Subcutaneous abdominal adipose tissue (tissue), 5 donors: ENCODE measurements around the gene TP53I13.

ENCODE experiments used
- H3K27ac ChIP-seq: one replicate; pipeline ENCODE4 v1.7.0; 2013; ENCODE audit warnings: low read depth, mild to moderate bottlenecking, inconsistent platforms, low read length, moderate library complexity
- H3K27me3 ChIP-seq, 5 donors: one replicate each; pipeline ENCODE4 v1.7.0; 2013; ENCODE audit warnings: low read length in 5 of 5, inconsistent platforms in 1 of 5; ENCODE audit not compliant: control insufficient read depth in 5 of 5, insufficient read depth in 4 of 5
- H3K36me3 ChIP-seq, 5 donors: one replicate each; pipeline ENCODE4 v1.7.0; 2013; ENCODE audit warnings: low read length in 5 of 5; ENCODE audit not compliant: control insufficient read depth in 5 of 5, insufficient read depth in 5 of 5
- H3K4me1 ChIP-seq, 5 donors: one replicate each; pipeline ENCODE4 v1.7.0; 2013; ENCODE audit warnings: low read length in 5 of 5, mild to moderate bottlenecking in 3 of 5, moderate library complexity in 1 of 5; ENCODE audit not compliant: control insufficient read depth in 5 of 5, insufficient read depth in 5 of 5
- H3K4me3 ChIP-seq, 5 donors: one replicate each; pipeline ENCODE4 v1.7.0; 2013; ENCODE audit warnings: low read length in 5 of 5, low read depth in 1 of 5
- H3K9ac ChIP-seq, 5 donors: one replicate each; pipeline ENCODE4 v1.7.0; 2013; ENCODE audit warnings: low read length in 5 of 5, mild to moderate bottlenecking in 4 of 5, moderate library complexity in 3 of 5
- H3K9me3 ChIP-seq, 5 donors: one replicate each; pipeline ENCODE4 v1.7.0; 2013; ENCODE audit warnings: low read length in 5 of 5; ENCODE audit not compliant: control insufficient read depth in 5 of 5
- donor health status: healthy.
- donor health status: healthy.
- donor health status: healthy.
- donor health status: healthy.
- donor health status: healthy.

Gene TP53I13

DNA sequence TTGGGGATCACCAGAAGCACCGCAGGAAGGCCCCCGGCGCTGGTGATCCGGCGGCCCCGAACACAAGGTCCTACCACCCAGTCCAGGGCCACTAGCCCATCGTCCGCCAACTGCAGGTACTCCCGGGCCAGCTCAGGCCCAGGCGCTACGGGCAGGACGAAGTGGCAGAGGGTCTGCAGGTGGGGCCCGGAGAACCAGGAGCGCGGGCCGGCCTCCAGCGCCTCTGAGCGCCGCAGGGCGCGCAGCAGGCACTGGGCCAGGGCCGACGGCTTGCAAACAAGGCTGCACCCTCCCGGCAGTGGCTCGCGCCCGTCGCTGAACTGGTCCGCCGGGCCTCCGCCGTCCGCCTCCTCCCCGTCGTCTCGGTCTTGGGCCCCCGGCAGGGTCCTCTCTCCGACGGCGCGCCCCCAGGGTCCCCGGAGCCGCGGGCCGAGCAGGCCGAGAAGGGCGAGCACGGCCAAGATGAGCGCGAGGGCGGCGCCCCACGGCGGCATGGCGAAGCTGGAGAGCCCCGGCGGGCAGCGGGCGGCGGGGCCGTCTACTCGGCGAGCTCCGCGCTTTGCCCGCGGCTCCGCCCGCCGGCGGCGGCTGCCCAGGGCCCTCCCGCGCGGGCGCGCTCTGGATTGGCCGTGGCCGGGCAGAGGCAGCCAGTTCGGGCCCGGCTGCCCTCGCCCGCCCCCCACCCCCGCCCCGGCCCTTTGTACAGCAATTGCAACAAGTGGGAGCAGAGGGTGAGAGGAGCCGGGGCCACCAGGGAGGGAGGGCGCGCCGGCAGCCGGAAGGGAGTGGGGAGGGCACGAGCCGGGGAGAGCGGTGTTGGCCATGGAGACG lies 1.8 kb upstream of the TP53I13 start, which contains the start of gene ABHD15:
Gene ABHD15, minus strand, starts transcription at position 565 of the 831 bp plus-strand sequence. Its CDS starts 71 bp downstream, at position 494.
- Histone ChIP-seq H3K9me3 (no peaks in the 10 kb centered on the region), H3K4me1 (peaks cover 16 to 85% (median 78%) of the 10 kb centered on the region in 5 donors), H3K27ac (peak within 1 kb of the TSS; percentile 78), H3K4me3 (peak within 1 kb of the TSS; percentile 76 to 98 (median 87)), H3K27me3 (no peaks in the 10 kb centered on the region), H3K9ac (peak within 1 kb of the TSS in 4 of 5 donors; percentile 60 to 81 (median 74)), H3K36me3 (peaks cover 0 to 14% (median 12%) of the 10 kb centered on the region in 5 donors)

DNA sequence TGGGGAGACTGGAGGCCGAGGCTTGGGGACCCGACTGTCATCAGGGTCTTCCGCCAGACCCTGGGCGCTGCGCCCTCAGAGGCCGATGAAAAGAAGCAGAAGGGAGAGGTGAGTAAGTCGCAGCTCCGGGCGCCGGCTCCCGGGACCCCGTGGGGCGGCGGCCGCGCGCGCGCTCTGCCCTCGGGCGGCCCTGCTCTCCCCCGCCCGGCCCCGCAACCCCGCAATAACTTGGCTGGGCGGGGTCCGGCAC lies 1.3 kb upstream of the TP53I13 start:
- peak overlapping the region; percentile 78 for H3K27ac ChIP-seq
- no peaks in the 10 kb centered on the region for H3K9me3 ChIP-seq
- H3K4me3 ChIP-seq, result peak overlapping the region in 4 of 5 donors; percentile 76 to 92 (median 84)
- H3K9ac ChIP-seq, result peak overlapping the region in 3 of 5 donors; percentile 56 to 81 (median 57)
- peaks cover 0 to 16% (median 8%) of the 10 kb centered on the region in 5 donors for H3K36me3 ChIP-seq
- no peaks in the 10 kb centered on the region for H3K27me3 ChIP-seq
- H3K4me1 ChIP-seq, result peaks cover 10 to 85% (median 78%) of the 10 kb centered on the region in 5 donors

DNA sequence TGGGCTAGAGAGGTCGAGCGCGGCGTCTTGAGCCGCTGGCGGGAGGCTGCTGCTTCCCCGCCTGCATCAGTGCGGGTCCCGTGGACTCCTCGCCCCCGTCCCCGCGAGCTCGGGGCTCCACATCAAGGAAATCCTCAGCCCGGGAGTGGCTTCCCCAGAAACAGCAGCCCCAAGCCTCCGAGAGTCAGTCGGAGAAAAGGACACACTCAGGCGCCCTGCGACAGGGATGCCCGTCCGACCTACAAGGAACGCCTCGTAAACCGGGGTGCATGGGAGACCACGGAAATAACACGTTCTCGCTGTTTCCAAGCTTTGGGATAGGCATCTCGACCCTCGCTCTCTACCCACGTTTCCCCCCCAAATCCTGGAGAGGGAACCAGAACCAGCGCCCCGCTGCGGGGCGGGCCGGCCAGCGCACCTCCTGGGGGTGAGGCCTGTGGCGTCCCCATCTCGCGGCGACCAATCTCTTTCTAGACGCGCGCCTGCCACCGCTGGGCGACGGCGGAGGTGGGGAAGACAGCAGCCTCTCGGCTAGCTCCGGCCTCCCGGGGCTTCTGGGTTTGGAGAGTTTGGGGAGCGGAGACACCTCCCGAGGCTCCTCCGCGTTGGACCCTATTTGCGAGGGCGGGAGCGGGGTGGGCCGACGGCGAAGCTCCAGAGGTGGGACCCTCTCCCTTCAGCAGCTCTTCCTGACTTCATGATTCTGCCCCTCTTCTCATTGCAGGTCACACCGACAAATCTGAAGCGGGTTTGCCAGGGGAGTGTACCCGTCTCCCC lies 759 bp upstream of the TP53I13 start:
- Histone ChIP-seq H3K27ac (peak overlapping the region; percentile 78), H3K9ac (peak overlapping the region in 4 of 5 donors; percentile 56 to 81 (median 72)), H3K4me1 (peaks cover 10 to 83% (median 76%) of the 10 kb centered on the region in 5 donors), H3K4me3 (peak overlapping the region; percentile 76 to 98 (median 87)), H3K27me3 (no peaks in the 10 kb centered on the region), H3K36me3 (peaks cover 0 to 13% (median 2%) of the 10 kb centered on the region in 5 donors), H3K9me3 (no peaks in the 10 kb centered on the region)

DNA sequence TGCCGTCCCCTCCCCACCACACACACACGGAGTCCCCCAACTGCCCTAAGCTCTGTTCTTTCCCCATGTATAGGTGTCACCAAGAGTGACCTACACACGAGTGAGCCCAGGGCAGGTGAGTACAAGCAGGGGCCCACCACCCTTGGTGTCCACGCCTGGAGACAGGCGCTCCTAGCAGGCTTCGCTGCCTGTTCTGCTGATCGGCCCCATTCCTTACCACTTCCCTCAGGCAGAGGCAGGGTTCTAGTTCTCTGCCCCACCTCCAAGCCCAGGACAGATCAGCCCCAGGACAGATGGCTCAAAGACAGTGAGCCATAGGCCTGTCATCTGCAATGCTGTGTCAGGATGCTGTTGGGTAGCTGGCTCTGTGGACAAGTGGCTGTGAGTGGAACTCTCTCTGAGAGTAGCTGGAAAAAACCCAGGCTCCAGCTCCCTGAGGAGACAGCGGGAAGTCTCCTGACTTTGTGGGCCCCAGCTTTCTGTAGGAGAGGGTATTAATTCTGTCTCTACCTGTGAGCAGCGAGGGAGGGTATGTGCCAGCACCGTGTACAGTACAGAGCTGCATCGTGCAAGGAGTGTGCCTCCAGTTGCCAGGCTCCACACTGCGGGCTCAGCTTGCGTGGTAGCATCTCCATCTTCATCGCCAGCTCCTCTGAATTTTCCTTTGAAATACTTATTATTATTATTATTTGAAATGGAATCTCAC lies 897 bp downstream of the TP53I13 start:
- Histone ChIP-seq H3K4me3 (peak overlapping the region; percentile 51 to 80 (median 76)), H3K4me1 (peaks cover 10 to 76% (median 71%) of the 10 kb centered on the region in 5 donors), H3K27me3 (no peaks in the 10 kb centered on the region), H3K9me3 (no peaks in the 10 kb centered on the region), H3K36me3 (peaks cover 0 to 22% (median 13%) of the 10 kb centered on the region in 5 donors), H3K9ac (peak overlapping the region in 4 of 5 donors; percentile 29 to 86 (median 77)), H3K27ac (peak overlapping the region; percentile 74)

DNA sequence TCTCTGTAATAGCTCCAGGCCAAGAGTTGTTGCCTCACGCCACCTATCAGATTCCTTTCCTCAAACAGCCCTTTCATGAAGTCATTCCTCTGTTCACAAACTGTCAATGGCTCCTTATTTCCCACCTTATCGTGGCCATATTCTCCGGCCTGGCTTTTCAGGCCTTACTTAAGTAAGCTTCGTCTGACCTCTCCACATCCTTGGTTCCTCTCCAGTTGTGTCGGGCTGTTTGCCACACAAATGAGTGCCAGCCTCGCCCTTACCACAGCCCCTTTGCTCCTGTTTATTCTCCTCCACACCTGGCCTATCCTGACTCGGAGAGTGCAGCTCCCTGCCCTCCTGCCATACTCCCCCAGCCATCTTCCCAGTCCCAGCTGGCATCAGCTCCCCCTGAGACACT lies 2.0 kb downstream of the TP53I13 start:
- Histone ChIP-seq H3K36me3 (peaks cover 0 to 34% (median 25%) of the 10 kb centered on the region in 5 donors), H3K9ac (peak overlapping the region in 1 of 5 donors; percentile 26), H3K9me3 (no peaks in the 10 kb centered on the region), H3K27me3 (no peaks in the 10 kb centered on the region), H3K27ac (peak overlapping the region; percentile 37), H3K4me3 (peak overlapping the region in 1 of 5 donors; percentile 39), H3K4me1 (peaks cover 10 to 65% (median 60%) of the 10 kb centered on the region in 5 donors)

GRCh38 chr17:29571486-29571882 lies 3.0 kb downstream of the TP53I13 start:
- H3K27ac ChIP-seq, result peak overlapping the region; percentile 30
- peaks cover 0 to 43% (median 34%) of the 10 kb centered on the region in 5 donors for H3K36me3 ChIP-seq
- no peak overlapping the region for H3K4me3 ChIP-seq
- no peaks in the 10 kb centered on the region for H3K9me3 ChIP-seq
- H3K27me3 ChIP-seq, result no peaks in the 10 kb centered on the region
- H3K9ac ChIP-seq, result no peak overlapping the region
- peaks cover 7 to 55% (median 54%) of the 10 kb centered on the region in 5 donors for H3K4me1 ChIP-seq

GRCh38 chr17:29571883-29572681 lies 3.6 kb downstream of the TP53I13 start:
- H3K9ac ChIP-seq, result no peak overlapping the region
- H3K36me3 ChIP-seq, result peaks cover 0 to 48% (median 40%) of the 10 kb centered on the region in 5 donors

DNA sequence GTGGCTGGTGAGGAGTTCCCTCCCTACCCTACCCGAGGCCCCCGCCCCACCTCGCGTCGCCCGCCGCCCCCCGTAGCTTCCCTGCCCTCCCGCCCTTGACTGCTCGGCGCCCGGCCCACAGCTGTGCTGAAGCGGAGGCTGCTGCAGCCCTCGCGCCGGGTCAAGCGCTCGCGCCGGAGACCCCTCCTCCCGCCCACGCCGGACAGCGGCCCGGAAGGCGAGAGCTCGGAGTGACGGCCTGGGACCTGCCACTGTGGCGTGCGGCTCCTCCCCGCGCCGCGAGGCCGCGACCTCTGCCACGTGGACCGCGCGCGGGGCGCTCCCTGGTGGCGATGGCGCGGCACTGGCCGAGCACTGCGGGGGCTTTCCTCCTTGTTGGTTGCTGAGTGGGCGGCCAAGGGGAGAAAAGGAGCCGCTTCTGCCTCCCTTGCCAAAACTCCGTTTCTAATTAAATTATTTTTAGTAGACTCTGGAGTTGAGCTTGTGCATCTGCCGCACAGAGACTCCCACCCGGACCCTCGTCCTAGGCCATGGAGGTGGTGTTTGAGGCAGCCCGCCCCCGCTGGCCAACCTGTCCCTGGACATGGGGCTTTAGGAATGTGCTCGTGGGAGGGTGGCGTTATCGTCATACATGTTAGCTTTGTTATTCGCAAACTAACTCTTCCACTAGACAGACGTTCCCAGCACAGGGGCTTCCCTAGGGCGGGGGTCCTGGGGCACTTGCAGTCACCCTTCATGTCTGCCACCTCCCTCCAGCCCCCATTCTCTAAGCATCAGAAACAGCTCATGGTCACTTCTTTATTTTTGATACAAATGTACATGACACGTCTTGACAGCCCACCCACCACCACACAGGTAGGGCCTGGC lies 4.4 kb downstream of the TP53I13 start:
- peaks cover 0 to 51% (median 49%) of the 10 kb centered on the region in 5 donors for H3K36me3 ChIP-seq
- peak overlapping the region in 3 of 5 donors; percentile 11 to 32 (median 14) for H3K4me3 ChIP-seq
- H3K9me3 ChIP-seq, result no peaks in the 10 kb centered on the region
- peak overlapping the region; percentile 30 for H3K27ac ChIP-seq
- no peaks in the 10 kb centered on the region for H3K27me3 ChIP-seq
- H3K9ac ChIP-seq, result peak overlapping the region in 1 of 5 donors; percentile 47
- peaks cover 7 to 59% (median 56%) of the 10 kb centered on the region in 5 donors for H3K4me1 ChIP-seq

More at GRCh38 chr17:29571883-29572681, 3.6 kb downstream of the TP53I13 start:
- Histone ChIP-seq H3K4me3 (peak overlapping the region in 4 of 5 donors; percentile 11 to 32 (median 15)), H3K9me3 (no peaks in the 10 kb centered on the region), H3K27ac (peak overlapping the region; percentile 30), H3K4me1 (peaks cover 7 to 58% (median 54%) of the 10 kb centered on the region in 5 donors), H3K27me3 (no peaks in the 10 kb centered on the region)
